Suppressor macrophage (primary cell): ENCODE measurements around the gene RRAD.

Source experiments
- DNase-seq, 4 experiments: peaks; one replicate each; pipeline ENCODE4 v3.0.0-alpha.2; 2020 to 2022

RRAD gene

GRCh38 chr16:66934138-66934838 lies 9.0 kb upstream of the RRAD start, which contains the start of gene CIAO2B:
Gene CIAO2B (minus strand): TSS chr16:66934402. CDS start chr16:66934364, 38 bp downstream.
- DNase-seq, result peak; percentile 92 to 96 (median 94)

DNA sequence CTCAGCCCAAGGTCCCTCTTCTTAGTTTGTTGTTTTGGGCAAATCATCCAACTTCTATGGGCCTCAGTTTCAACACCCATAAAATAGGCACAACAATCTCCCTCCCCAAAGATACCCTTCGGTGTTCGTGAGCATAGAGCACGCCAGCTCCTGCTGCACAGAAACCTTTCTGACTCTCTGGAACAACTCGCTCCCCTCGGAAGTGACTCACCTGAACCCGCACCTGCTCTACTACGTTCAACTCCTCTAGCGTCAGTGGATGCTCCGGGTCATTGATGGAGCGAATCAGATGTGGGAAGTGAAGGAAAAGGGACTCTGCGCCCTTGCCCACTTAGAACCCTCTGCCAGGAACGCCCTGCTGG lies 8.4 kb upstream of the RRAD start:
- no peak for DNase-seq

GRCh38 chr16:66932076-66932475 lies 6.7 kb upstream of the RRAD start:
- DNase-seq, result no peak

GRCh38 chr16:66931665-66932064 lies 6.3 kb upstream of the RRAD start:
- DNase-seq, result no peak

GRCh38 chr16:66930189-66930588 lies 4.9 kb upstream of the RRAD start:
- DNase-seq, result peak; percentile 34 to 71 (median 46)

DNA sequence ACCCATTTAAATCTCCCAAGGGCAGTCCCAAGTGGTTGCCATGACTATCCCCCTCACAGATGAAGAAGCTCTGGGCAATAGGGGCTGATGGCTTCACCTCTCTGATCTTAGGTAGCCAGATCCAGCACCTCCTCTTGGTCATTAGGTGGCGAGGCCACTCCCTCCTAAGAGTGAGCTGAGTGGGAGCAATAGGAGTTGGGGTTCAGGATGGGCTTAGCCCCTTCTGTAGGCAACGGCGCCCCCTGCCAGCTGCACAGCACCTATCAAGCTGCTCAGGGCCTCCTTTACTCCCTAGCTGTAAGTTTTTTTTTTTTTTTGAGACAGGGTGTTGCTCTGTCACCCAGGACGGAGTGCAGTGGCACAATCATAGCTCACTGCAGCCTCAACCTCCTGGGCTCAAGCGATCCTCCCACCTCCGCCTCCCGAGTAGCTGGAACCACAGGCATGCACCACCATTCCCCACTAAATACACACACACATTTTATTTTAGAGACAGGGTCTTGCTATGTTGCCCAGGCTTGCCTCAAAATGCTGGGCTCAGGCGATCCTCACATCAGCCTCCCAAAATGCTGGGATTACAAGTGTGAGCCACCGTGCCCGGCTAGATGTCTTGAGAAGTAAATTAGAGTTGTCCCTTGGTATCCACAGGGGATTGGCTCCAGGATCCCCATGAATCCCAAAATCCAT lies 3.5 kb upstream of the RRAD start:
- peak; percentile 13 to 56 (median 24) for DNase-seq

GRCh38 chr16:66927918-66928649 lies 2.7 kb upstream of the RRAD start:
- DNase-seq, result peak in 1 of 4 experiments; percentile 14

DNA sequence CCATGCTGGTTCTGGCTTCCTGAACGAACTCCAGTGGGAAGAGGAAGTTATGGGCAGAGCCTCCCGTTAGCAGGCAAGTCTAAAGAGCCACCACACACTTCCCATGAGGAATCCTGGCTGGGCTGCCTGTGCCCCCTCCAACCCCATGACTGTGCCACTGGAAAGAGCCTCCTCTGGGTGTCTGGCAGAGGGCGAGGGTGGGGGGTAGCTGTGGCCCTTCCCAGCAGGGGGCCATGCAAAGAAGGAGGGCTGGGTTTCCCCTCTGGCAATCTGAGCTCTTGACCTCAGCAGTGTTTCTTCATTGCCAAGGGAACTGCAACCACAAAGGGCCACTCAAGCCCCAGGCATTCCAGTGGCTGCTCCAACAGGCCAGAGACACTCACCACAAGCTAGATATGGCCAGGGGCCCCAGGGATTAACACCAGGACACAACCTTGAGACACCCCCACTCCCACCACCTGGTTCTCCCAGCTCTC lies 1.7 kb upstream of the RRAD start:
- peak; percentile 32 to 60 (median 54) for DNase-seq

DNA sequence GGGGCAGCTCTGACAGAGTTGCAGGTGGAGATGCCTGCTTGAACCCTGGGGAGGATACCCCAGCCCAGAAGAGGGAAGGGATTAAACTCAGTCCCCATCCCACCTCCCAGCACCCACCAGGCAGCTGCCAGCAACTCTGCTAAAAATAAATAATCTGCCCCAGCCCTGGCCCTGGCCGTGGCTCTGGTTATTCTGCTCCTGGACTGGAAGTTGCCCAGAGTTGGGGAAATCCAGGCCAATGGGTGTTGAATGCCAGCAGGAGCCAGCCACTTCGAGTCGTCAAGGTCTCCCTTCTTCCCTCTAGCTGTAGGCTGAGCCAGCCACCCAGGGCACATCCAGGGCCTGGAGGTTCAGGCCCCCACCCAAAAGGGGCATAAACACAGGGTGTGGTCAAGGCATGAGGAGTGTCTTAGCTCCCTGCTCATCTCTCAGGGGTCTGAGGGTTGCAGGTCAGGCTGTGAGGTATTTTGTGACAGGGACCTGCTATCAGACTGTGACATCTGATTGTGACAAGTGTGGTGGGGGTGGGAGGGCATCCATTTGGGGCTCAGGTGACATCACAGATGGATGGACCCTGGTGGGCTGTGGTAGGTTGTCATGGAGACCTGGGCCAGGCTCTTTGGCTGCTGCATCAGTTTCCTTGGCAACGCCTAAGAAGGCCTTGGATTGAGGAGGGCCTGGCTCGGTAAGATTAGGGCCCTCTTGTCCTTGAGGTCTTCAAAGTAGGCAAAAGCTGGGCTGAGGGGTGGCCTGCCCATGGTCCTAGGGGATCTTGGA lies 1.0 kb upstream of the RRAD start:
- DNase-seq, result no peak

GRCh38 chr16:66924527-66925321 lies 611 bp downstream of the RRAD start:
- DNase-seq, result peak; percentile 38 to 77 (median 50)

DNA sequence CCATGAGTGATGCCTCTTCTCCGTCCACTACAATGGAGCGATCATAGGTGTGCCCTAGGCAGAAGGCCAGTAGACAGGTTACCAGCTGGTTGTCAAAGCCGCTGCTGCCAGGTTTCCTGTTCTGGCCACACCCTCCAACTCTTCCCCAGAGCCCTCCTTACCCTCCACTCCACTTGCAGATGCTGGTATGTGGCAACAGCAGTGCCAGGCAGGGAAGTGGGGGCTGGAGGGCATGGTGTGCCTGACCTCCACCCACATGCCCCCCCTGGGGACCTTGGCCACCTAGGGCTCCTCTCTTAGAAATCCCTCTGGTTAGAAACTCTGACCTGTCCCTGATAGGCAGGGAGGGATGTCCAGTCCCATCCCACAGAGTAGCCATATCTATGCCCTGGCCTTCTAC lies 1.5 kb downstream of the RRAD start:
- DNase-seq, result no peak

- DNase-seq, result no peak
Observed at GRCh38 chr16:66923247-66923731, 2.0 kb downstream of the RRAD start.

GRCh38 chr16:66921729-66922450 lies 3.4 kb downstream of the RRAD start:
- no peak for DNase-seq

DNA sequence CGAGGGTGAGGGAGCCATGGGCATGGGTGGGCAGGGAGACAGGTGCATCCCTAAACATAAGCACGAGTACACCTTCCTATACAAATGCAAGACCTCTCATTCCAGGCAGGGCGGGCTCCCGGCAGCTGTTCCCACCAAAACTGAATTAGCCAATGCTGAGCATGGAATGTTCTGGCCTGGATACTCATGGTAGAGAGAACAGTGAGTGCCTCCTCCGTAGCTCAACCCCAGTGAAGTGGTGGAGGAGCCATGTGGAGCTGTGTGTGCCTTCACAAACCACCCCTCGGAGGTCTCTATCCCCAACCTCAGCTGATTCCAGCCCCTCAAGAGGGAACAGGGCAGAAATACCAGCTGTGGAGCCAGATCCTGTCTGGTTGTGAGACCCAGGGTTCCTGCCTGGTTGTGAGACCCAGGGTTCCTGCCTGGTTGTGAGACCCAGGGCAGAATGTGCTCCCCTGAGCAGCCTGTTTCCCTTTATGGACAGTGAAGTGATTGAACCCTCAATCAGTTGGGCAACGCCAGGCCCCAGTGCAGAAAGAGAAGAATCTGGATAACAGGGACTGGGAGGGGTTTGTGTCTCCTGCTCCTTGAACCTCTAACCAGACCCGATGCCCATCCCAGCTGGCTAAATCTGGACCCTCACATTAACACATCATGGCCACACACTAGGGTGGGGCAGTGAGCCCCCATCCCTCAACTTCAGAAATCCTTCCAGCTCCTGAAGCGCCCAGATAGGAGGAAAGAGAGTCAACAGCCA lies 4.2 kb downstream of the RRAD start:
- DNase-seq, result no peak

DNA sequence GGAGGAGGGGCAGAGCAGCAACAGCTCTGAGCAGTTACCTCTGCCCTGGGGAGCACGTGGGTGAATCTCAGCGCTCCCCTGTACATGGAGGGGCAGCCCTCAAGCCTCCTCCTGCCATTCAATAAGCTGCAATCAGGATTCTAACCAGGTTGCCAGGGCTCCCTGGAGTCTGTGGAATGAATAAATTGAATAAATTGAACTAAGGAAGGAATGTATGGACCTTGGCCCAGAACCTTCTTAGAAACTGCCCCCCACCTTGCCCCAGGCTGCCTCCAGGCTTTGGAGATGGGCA lies 5.1 kb downstream of the RRAD start:
- DNase-seq, result no peak

GRCh38 chr16:66919569-66920298 lies 5.6 kb downstream of the RRAD start:
- DNase-seq, result no peak

GRCh38 chr16:66918803-66919568 lies 6.3 kb downstream of the RRAD start, which contains the start of gene CDH16:
Gene CDH16 (minus strand): TSS chr16:66918885. CDS start chr16:66918065, 820 bp downstream.
- DNase-seq, result no peak

DNA sequence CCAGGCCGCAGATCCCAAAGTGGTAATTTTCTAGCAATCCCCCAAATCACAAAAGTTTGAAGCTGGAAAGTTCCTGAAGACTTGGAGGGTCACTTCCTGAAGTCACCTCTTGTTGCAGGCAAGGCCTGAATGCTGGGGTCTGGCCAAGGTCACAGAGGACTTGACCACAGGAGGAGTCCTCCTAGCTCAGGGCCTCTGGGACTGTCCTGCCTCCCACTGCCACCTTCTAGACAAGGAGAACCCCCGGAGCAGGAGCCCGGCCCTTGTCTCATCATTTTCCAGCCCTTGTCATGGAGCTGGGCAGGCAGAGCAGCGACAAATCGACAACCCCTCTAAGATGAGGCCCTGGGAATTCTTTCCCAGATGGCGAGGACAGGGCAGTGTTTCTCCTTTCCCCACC lies 7.0 kb downstream of the RRAD start:
- no peak for DNase-seq

GRCh38 chr16:66917741-66918140 lies 7.6 kb downstream of the RRAD start:
- no peak for DNase-seq
